ENCODE data around the gene DNAH3. TPM values are rescaled to one million over a fixed set of nuclear protein-coding genes. Genes with fewer than 3 reads are reported as not detected.

The DNAH3 gene
- total and polyA plus RNA-seq, 2 of the 8 experiments (the other 6 are each of a cell fraction or from before 2014, with no cell fraction given) = 0.57 to 0.71 TPM

GRCh38 chr16:20976576-20976975 is 174.1 kb downstream of the DNAH3 start:
- H3K79me2 ChIP-seq (ENCODE audit: control insufficient read depth in 1 of 2, insufficient read depth in 2 of 2, low read length in 2 of 2) = no peaks in the 10 kb centered on the region
- no peaks in the 10 kb centered on the region for H4K20me1 ChIP-seq (replicated peaks in 1 of 2; ENCODE audit: control insufficient read depth in 1 of 2, insufficient read depth in 2 of 2, low read length in 2 of 2)
- FAIRE-seq = no peak
- no peaks in the 10 kb centered on the region for H3K4me1 ChIP-seq (replicated peaks in 1 of 4; ENCODE audit: control insufficient read depth in 3 of 4, insufficient read depth in 4 of 4, low read length in 3 of 4)
- no peak overlapping the region for H4K5ac ChIP-seq (ENCODE audit: insufficient read length, low read depth, low read length)
- no peak overlapping the region for H4K8ac ChIP-seq (ENCODE audit: extremely low read depth, insufficient read depth, low read length)
- H3K4ac ChIP-seq (replicated peaks; ENCODE audit: insufficient read length, low read depth, low read length) = no peak overlapping the region
- H2AK5ac ChIP-seq (ENCODE audit: low read depth, low read length) = no peak overlapping the region
- no peak overlapping the region for H3K27ac ChIP-seq (ENCODE audit: low read depth, low read length)
- WGBS, 2 experiments (ENCODE audit: extremely low coverage in 1 of 2, insufficient coverage in 1 of 2, insufficient read length in 1 of 2, insufficient replicate concordance in 2 of 2, low coverage in 1 of 2, low lambda C conversion rate in 2 of 2, missing lambda C conversion rate in 1 of 2) = 85% methylated on average over 4 of the region's 4 CpGs; no CpG with 5 or more reads in 1 of the 2 experiments
- no peak overlapping the region for H2BK20ac ChIP-seq (ENCODE audit: low read length)
- no peak overlapping the region for H2BK12ac ChIP-seq (ENCODE audit: low read depth, low read length)
- DNase-seq (ENCODE audit: low read depth in 1 of 2, low spot score in 2 of 2) = no peak
- H3K56ac ChIP-seq (replicated peaks; ENCODE audit: insufficient read length, low read depth, low read length) = no peak overlapping the region
- H3K9me3 ChIP-seq (ENCODE audit: insufficient read depth in 2 of 2, low read depth in 1 of 2, low read length in 1 of 2) = no peaks in the 10 kb centered on the region
- CTCF ChIA-PET (ENCODE audit: partially characterized antibody) = interaction anchor here (1.4 kb wide), 1 partner anchor 26 kb away, joined by 3 read pairs; no protein-coding TSS in a partner anchor
- no peak overlapping the region for H2BK5ac ChIP-seq (ENCODE audit: low read depth, low read length)
- H2BK120ac ChIP-seq (replicated peaks; ENCODE audit: low read depth, low read length) = no peak overlapping the region
- no peaks in the 10 kb centered on the region for H3K27me3 ChIP-seq (replicated peaks in 1 of 4; ENCODE audit: control insufficient read depth in 3 of 4, extremely low read depth in 1 of 4, insufficient read depth in 3 of 4, low read length in 3 of 4)
- POLR2A ChIA-PET (ENCODE audit: partially characterized antibody) = no interaction called here
- no peak overlapping the region for H4K91ac ChIP-seq (replicated peaks; ENCODE audit: insufficient read length, low read length)
- H3K9ac ChIP-seq (replicated peaks in 1 of 4; ENCODE audit: extremely low read depth in 1 of 4, low read depth in 3 of 4, low read length in 3 of 4) = no peak overlapping the region
- no peak overlapping the region for H3K4me3 ChIP-seq (ENCODE audit: extremely low read depth in 1 of 4, insufficient read depth in 2 of 4, low read depth in 3 of 4, low read length in 4 of 4)
- H3K36me3 ChIP-seq (ENCODE audit: control insufficient read depth in 2 of 4, insufficient read depth in 4 of 4, low read length in 3 of 4) = no peaks in the 10 kb centered on the region
- H2BK15ac ChIP-seq (ENCODE audit: low read length) = no peak overlapping the region
- no peak overlapping the region for H3K23ac ChIP-seq (ENCODE audit: insufficient read length)
- H3K79me1 ChIP-seq (ENCODE audit: low read depth, low read length) = no peaks in the 10 kb centered on the region
- H3K23me2 ChIP-seq (ENCODE audit: low read depth, low read length) = no peaks in the 10 kb centered on the region
- no peak overlapping the region for H3K14ac ChIP-seq (ENCODE audit: insufficient read length)
- no peak overlapping the region for H3K4me2 ChIP-seq (ENCODE audit: insufficient read depth in 1 of 2, low read depth in 2 of 2, low read length in 2 of 2)
- no peak overlapping the region for H2AFZ ChIP-seq (ENCODE audit: low read length)
- no peak overlapping the region for H3K18ac ChIP-seq (ENCODE audit: extremely low read depth, low read length)
- TF ChIP-seq RBBP5 (IDR thresholded peaks at IDR 0.05; ENCODE audit: borderline replicate concordance, low read depth, low read length) = no peak
- TF ChIP-seq RNF2 (IDR thresholded peaks at IDR 0.05; ENCODE audit: borderline replicate concordance, low read depth, low read length, missing control alignments, poor library complexity, severe bottlenecking) = no peak
- TF ChIP-seq PHF8 (conservative IDR thresholded peaks at IDR 0.05; ENCODE audit: low read depth, low read length) = no peak
- TF ChIP-seq CREB1 (IDR thresholded peaks at IDR 0.05) = no peak
- no peak for TF ChIP-seq EP300 (IDR thresholded peaks at IDR 0.05; ENCODE audit: borderline replicate concordance in 1 of 2, low read depth in 2 of 2, low read length in 2 of 2)
- no peak for TF ChIP-seq RFX5 (IDR thresholded peaks at IDR 0.05; ENCODE audit: borderline replicate concordance, low read depth, low read length)
- no peak for TF ChIP-seq CHD1 (IDR thresholded peaks at IDR 0.05; ENCODE audit: low read depth, low read length)
- no peak for TF ChIP-seq YY1 (IDR thresholded peaks at IDR 0.05; ENCODE audit: low read depth, low read length)
- no peak for TF ChIP-seq SIRT6 (IDR thresholded peaks at IDR 0.05; ENCODE audit: low read length)
- TF ChIP-seq E2F6 (IDR thresholded peaks at IDR 0.05) = no peak
- no peak for TF ChIP-seq TCF12 (IDR thresholded peaks at IDR 0.05; ENCODE audit: low read depth, low read length)
- no peak for TF ChIP-seq POLR2A (IDR thresholded peaks at IDR 0.05; ENCODE audit: control extremely low read depth in 1 of 2, low read depth in 2 of 2, low read length in 2 of 2)
- TF ChIP-seq EZH2 (IDR thresholded peaks at IDR 0.05; ENCODE audit: low read depth, low read length, severe bottlenecking) = no peak
- no peak for TF ChIP-seq SRF (IDR thresholded peaks at IDR 0.05; ENCODE audit: low read depth, low read length)
- TF ChIP-seq BACH1 (IDR thresholded peaks at IDR 0.05; ENCODE audit: low read length) = no peak

Data from H1 (cell line).